HG02678 (cell line): ENCODE measurements around the gene ALPP.
"Not testable (repeated sequence)": the region's sequence is repeated elsewhere in the genome, so short reads cannot be mapped to it uniquely, and the experiment has no call there.

Source experiments
- ATAC-seq: cut with Tn5 transposase; IDR thresholded peaks from one replicate; pipeline ENCODE4 v1.9.1; 2021; ENCODE audit warnings: mild to moderate bottlenecking, moderate library complexity; ENCODE audit not compliant: unreplicated experiment

ALPP gene

DNA sequence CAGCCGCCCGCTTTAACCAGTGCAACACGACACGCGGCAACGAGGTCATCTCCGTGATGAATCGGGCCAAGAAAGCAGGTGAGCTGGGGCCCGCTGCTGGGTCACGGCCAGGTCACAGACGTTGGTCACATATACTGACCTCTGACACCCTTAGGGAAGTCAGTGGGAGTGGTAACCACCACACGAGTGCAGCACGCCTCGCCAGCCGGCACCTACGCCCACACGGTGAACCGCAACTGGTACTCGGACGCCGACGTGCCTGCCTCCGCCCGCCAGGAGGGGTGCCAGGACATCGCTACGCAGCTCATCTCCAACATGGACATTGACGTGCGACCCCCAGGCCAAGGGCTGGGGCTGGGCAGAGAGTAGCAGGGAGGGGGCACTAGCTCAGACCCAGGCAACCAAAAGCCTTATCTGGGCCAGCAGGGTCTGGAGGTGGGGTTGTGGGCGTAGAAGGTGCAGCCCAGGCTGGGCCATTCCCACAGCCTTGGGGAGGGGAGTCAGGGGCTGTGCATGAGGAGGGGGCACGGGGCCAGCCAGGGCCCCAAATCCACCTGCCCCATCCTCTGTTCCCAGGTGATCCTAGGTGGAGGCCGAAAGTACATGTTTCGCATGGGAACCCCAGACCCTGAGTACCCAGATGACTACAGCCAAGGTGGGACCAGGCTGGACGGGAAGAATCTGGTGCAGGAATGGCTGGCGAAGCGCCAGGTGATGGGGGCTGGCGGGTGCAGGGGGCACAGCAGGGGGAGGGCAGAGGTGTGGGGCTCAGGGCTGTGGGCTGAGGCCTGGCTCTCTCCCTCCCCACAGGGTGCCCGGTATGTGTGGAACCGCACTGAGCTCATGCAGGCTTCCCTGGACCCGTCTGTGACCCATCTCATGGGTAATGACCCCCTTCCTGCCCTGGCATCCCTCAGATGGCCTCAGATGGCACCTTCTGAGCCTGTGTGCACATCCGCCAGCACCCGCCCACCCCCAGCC lies 1.3 kb downstream of the ALPP start:
- not testable (repeated sequence) for ATAC-seq

DNA sequence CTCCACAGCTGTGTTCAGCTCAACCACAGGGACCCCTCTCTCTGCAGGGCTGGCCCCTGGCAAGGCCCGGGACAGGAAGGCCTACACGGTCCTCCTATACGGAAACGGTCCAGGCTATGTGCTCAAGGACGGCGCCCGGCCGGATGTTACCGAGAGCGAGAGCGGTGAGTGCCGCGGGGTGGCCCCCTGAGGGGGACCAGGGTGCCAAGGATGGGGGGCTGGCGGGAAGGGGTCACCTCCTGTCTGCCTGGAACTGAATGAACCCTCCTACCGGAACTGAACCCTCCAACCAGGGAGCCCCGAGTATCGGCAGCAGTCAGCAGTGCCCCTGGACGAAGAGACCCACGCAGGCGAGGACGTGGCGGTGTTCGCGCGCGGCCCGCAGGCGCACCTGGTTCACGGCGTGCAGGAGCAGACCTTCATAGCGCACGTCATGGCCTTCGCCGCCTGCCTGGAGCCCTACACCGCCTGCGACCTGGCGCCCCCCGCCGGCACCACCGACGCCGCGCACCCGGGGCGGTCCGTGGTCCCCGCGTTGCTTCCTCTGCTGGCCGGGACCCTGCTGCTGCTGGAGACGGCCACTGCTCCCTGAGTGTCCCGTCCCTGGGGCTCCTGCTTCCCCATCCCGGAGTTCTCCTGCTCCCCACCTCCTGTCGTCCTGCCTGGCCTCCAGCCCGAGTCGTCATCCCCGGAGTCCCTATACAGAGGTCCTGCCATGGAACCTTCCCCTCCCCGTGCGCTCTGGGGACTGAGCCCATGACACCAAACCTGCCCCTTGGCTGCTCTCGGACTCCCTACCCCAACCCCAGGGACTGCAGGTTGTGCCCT lies 2.9 kb downstream of the ALPP start:
- not testable (repeated sequence) for ATAC-seq

DNA sequence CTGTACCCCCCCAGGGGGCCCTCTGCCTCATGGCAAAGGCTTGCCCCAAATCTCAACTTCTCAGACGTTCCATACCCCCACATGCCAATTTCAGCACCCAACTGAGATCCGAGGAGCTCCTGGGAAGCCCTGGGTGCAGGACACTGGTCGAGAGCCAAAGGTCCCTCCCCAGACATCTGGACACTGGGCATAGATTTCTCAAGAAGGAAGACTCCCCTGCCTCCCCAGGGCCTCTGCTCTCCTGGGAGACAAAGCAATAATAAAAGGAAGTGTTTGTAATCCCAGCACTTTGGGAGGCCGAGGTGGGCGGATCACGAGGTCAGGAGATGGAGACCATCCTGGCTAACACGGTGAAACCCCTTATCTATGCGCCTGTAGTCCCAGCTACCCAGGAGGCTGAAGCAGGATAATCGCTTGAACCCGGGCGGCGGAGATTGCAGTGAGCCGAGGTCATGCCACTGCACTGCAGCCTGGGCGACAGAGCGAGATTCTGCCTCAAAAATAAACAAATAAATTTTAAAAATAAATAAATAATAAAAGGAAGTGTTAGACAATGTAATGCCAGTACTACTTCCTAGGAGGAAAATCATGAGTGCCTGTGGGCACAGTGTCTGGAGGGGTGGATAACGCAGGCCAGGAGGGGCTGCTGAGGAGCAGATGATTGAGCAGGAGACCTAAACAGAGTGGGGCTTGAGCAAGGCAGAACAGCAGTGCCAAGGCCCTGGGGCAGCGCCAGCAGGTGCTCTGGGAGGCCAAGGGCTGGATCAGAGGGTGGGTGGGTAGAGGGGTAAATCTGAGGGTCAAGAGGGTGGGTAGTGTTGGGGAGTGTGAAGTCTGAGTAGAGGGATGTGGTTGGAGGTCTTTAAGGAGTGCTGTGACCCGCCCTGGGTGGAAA lies 4.0 kb downstream of the ALPP start:
- ATAC-seq: no peak

DNA sequence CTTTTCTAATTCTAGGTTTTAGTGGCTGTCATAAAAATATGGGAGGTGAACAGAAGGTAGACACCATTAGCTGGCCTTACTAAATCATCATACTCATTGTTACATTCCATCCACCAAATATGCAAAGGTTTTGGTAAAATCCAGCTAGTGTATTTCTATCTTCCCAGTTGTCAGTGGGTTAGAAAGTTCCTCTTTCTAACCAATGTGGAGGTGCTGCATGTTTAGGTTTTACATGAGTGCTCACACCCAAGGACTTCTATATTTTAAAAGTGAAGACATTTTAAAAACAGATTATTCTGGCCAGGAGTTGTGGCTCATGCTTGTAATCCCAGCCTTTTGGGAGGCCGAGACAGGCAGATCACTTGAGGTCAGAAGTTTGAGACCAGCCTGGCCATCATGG lies 5.9 kb downstream of the ALPP start:
- ATAC-seq: no peak

DNA sequence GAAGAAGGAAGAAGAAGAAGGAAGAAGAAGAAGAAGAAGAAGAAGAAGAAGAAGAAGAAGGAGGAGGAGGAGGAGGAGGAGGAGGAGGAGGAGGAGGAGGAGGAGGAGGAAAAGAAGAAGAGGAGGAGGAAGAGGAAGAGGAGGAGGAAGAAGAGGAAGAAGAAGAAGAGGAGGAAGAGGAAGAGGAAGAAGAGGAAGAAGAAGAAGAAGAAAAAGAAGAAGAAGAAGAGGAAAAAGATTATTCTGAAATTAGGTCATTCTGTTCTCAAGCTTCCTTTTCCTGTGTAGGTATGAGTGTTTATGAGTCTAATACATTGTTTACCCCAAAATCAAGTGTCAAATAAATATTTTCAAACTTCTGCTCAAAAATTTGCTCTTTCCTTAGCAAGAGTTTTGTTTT lies 6.5 kb downstream of the ALPP start:
- ATAC-seq: not testable (repeated sequence)

DNA sequence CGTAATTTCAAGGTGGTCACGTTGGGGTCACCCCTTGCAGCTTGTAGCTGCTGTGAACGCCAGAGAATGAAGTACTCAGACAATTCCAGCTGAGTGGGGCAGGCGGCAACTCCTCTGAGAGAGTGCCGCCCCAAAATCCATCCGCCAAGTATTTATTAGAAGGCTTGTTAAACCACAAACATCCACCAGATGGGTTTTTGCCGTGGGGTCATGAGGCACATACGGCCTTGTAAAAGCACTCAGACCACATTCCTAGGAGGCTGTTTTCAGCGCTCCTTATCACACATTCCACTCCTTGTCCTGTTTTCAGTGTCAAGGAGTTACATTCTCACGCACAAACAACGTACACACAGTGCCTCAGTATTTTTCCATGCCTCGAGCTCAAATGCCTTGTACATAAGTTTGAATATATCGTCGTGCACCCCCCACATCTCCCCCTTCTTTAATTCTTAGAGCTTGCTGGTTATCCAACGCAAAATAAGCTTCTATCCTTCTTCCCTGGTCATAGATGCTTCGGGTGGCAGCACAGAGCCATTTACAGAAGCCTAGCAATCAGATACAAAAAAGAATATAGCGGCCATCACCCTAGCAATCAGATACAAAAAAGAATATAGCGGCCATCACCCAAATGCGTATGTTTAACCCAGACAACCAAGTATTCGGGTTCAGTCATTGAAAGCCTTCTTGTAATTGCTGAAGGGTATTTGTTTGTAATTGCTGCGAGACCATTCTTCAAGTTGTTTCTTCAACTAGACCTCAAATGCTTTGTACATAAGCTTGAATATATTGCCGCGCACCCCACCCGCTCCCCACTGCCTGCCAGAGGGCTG lies 7.3 kb downstream of the ALPP start:
- ATAC-seq: no peak

DNA sequence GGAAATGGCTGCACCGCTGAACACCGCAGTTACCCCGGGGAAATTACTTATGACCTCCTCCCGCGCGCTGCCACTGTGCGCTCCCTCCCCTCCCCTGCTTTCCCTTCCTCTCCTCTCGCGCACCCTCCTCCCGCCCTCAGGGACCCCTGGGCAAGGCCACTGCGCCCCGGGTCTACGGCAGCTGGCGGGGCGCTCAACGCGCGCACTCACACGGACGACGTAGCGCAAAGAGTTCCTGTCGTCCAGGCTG lies 7.9 kb downstream of the ALPP start:
- no peak for ATAC-seq

DNA sequence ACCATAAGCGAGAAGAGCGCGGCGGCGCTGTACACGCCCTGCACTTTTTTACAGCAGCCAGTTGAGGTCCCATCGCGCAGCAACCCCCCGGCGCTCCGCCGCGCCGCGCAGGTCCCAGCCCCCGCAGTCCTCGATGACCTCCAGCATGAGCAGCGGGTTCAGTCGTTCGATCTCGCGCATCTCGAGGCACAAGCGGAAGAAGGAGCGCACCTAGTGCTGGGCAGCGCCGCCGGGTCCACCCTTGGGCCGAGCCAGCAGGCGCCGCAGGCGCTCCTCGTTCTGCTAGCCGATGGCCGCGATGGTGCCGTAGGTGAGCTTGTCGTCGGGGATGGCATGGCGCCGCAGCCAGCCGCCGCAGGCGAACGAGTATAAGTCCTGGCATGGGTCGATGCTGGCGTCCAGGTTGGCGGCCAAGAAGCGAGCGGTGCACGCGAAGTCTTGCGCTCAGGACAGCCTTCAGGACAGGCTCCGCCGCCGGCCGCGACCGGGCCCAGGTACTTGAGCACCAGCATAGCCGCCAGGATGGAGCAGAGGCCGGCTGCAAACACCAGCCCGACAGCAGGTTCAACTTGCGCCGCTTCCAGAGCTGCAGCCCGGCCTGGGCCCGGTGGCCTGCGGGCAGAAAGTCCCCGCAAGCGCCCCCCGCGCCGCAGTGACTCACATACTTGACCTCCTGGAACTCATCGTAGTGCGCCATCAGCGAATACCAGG lies 8.3 kb downstream of the ALPP start:
- ATAC-seq: no peak

DNA sequence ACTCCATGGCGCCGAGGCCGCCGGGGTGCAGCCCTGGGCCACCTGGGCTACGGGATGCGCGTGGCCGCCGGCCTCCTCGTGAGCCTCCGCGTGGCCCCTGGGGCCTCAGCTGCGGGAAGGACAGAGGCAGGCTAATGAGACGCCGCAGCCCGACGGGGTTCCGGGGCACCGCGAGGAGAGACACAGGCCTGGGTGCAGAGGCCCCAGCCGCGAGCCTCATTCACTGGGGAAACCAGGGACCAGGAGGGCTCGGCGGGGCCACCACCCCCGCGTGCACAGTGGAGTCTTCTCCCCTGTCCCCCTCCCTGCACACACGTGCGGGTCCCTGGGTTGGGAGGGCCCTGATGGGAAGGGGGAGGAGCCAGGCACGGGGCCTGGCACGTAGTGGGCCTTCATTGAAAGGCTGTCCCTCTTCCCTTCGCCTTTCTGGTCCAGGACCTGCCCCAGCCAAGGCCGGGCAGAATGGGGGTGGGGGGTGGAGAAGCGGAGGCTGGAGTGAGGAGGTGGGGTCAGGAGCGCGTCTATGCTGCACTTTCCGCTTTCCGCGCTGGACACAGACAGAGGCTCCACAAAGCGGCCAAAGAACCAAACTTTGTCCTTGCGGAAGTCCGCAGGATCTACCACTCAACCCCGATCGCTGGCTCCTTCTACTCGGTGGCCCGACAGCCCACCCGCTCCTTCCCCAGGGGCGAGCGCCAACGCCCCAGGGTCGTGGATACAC lies 9.1 kb downstream of the ALPP start:
- no peak for ATAC-seq

DNA sequence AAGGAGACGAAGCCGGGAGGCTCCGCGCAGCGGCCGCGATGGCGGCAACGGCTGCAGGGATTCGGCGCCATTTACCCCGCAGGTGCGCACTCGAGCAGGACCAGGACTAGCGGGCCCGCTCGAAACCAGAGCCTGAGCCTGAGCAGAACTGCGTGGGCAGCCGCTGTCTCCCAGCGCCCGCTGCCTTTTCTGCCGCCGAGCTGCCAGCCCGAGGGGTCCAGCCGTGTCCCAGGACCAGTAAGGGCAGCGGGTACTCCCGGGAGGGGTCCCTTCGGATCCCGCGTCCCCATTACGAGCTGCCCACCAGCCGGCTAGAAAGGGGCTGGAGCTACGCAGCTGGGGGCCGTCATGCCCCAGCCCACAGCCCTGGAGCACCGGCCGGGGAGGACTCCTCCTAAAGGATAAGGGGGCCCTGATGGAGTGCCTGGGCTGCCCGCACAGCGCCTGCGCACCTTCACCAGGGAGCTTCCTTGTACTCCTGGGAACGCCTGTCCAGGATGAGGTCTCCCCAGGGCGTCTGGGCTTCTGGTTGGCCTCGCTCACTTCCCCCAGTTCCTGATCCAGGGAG lies 9.9 kb downstream of the ALPP start:
- ATAC-seq: no peak

DNA sequence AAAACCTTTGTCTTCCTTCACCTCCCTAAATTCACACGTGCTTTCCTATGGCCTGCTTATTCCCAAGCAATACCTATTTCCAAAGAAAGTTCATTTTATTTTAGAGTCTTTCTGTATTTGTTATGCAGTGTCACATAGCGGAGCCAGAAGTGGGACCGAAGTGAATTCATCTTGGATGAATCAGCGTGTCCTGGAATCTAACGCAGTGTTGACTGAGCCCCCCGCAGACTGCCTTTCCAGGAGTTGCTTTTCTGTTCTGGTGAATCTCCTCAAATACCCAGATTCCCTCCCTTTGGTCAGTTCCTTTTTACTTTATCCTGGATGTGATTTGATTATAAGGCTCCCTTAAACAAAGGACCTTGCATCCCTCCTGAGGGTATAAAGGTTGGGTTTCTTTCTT lies 10.8 kb downstream of the ALPP start:
- ATAC-seq: no peak

DNA sequence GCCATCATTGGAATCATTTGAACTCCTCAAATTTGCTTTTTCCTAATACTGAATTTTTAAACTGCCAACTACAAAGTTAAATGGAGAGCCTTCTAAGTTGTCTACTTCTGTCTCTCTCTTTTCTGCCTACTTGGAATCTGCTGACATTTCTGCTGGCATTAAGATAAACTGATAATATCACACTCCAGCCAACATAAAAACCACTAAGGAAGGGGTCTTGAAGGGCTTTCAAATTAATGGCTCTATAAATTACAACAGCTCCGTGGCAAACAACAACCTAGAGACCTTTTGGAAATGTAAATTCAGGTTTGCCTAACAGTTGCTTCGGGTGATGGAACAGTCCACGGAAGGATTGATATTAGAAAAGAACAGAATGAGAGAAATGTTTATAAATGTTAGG lies 12.1 kb downstream of the ALPP start:
- no peak for ATAC-seq

DNA sequence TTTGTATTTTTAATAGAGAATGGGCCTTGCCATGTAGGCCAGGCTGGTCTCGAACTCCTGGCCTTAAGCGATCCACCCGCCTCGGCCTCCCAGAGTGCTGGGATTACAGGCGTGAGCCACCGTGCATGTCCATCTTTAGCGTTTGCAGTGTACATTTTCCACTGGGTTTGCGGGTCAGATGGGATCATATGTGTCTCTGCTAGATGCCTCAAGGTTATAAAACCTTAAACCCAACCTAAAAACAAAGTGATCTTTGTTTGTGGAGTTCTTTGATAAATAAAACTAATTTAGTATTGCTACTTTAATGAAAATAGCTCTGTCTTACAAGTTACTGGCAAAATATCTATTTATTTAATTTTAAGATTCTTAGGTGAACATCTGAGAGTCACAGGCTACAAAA lies 15.0 kb downstream of the ALPP start:
- no peak for ATAC-seq

DNA sequence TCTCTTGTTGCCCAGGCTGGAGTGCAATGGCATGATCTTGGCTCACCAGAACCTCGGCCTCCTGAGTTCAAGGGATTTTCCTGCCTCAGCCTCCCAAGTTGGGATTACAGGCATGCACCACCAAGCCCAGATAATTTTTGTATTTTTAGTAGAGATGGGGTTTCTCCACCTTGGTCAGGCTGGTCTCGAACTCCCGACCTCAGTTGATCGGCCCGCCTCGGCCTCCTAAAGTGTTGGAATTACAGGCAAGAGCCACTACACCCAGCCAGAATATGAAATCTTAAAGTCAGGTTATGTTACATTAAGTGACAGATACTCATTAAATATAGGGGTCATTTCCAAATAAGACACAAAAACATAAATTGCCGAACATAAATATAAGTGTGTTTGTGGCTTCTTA lies 15.9 kb downstream of the ALPP start:
- not testable (repeated sequence) for ATAC-seq

DNA sequence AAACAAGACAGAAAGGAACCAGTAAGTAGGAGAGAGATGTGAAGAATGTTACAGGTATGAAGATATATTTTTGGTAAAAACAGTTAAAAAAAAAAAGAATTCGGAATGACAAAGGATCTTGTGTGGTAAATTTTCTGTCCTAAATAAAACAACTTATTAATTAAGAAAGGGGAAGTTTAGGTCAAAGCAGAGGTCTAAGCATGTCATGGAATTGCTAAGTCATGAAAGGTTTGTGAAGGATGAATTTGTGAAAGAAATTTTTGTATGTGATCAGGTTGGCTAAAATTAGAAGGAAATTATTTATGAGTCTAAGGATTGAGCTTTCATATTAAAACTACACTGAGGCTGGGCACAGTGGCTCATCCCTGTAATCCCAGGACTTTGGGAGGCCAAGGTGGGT lies 17.0 kb downstream of the ALPP start:
- no peak for ATAC-seq

DNA sequence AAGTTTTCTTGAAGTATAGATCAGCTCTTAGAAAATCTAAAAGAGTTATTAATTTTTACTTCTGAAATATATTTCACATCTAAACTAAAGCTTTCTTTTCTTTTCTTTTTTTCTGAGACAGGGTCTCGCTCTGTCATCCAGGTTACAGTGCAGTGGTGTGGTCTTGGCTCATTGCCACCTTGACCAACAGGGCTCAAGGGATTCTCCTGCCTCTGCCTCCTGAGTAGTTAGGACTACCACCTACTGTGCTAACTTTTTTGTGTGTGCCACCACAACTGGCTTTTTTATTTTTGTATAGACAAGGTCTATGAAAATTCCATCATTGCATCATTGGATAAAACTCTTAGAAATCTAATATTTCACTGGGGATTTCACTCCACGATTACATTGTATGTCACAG lies 18.1 kb downstream of the ALPP start:
- ATAC-seq: no peak

DNA sequence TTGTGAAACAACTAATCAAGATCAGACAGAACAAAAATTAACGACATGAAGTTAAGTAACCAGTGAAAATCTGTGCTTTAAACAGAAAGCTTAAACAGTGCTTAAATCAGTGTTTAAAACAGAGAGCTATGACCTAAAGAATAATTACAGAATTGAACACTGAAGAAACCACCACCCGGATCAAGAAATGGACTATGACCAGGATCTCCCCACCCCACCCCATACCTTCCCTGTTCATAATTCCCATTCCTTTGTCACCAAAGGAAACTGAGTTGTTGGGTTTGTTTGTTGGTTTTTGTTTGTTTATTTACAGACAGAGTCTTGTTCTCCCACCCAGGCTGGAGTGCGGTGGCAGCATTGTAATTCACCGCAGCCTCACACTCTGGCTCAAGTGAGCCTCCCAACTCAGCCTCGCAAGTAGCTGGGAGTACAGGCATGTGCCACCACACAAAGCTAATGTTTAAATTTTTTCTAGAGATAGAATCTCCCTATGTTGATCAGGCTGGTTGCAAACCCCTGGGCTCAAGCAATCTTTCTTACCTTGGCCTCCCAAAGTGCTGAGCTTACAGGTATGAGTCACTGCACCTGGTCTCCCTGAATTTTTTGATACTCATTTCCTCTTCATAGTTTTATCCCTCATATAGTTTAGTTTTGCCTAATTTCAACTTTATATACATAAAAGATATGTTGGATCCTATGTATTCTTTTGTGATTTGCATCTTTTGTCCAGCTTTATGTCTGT lies 19.9 kb downstream of the ALPP start:
- ATAC-seq: no peak
